A673 (cell line): ENCODE results near the gene SYCE1. TPM values are rescaled to one million over a fixed set of nuclear protein-coding genes. Genes with fewer than 3 reads are reported as not detected.

Experiments used
- BruUV-seq: library from RNA; stranded (reverse); fragments of 400-500 nt; replicated peaks from 2 replicates; lab custom pipeline; 2021; lab: Mats Ljungman, UMichigan
- CTCF ChIA-PET: fragments of 300-600 bp; sonication (Branson Sonifier 250); formaldehyde crosslinking; loops from one replicate; lab custom pipeline; 2022; ENCODE audit warnings: antibody characterized with exemption; lab: Charles Lee
- POLR2A ChIA-PET: fragments of 300-600 bp; sonication (Branson Sonifier 250); formaldehyde crosslinking; loops from one replicate; lab custom pipeline; 2022; ENCODE audit warnings: antibody characterized with exemption; ENCODE audit not compliant: low non-redundant PET; lab: Charles Lee
- DNase-seq: peaks from one replicate; pipeline ENCODE4 v3.0.0-alpha.2; 2015; ENCODE audit warnings: low spot score
- H3K27ac ChIP-seq: fragments of 200-600 bp; sonication (generic); 2 replicates; pipeline ENCODE4 v1.5.1; 2016; ENCODE audit warnings: mixed run types, low read depth, mild to moderate bottlenecking, mixed read lengths, antibody characterized with exemption, low read length; ENCODE audit not compliant: poor library complexity, severe bottlenecking
- H3K27me3 ChIP-seq: fragments of 200-600 bp; sonication (generic); replicated peaks from 2 replicates; pipeline ENCODE4 v1.6.1; 2017; ENCODE audit warnings: mixed run types, low read depth, mild to moderate bottlenecking, mixed read lengths, antibody characterized with exemption, low read length; ENCODE audit not compliant: insufficient read depth, poor library complexity
- H3K36me3 ChIP-seq: fragments of 200-600 bp; sonication (generic); 2 replicates; pipeline ENCODE4 v1.6.1; 2016; ENCODE audit warnings: mixed run types, mild to moderate bottlenecking, mixed read lengths, antibody characterized with exemption, low read length; ENCODE audit not compliant: insufficient read depth, poor library complexity, severe bottlenecking
- H3K4me1 ChIP-seq: fragments of 200-600 bp; sonication (generic); 2 replicates; pipeline ENCODE4 v1.6.1; 2017; ENCODE audit warnings: mixed run types, mild to moderate bottlenecking, mixed read lengths, antibody characterized with exemption, low read length; ENCODE audit not compliant: insufficient read depth, poor library complexity, severe bottlenecking
- H3K4me3 ChIP-seq: fragments of 200-600 bp; sonication (generic); 2 replicates; pipeline ENCODE4 v1.5.1; 2016; ENCODE audit warnings: low read depth, mixed run types, mild to moderate bottlenecking, mixed read lengths, low read length; ENCODE audit not compliant: poor library complexity, severe bottlenecking
- H3K9me3 ChIP-seq: fragments of 200-600 bp; sonication (generic); 2 replicates; pipeline ENCODE4 v1.6.1; 2016; ENCODE audit warnings: mixed run types, low read depth, mild to moderate bottlenecking, mixed read lengths, antibody characterized with exemption, low read length; ENCODE audit not compliant: poor library complexity, severe bottlenecking
- CTCF ChIP-seq: fragments of 300-800, 200-600 bp; sonication (generic); conservative IDR thresholded peaks from 2 replicates; pipeline ENCODE4 v1.5.1; 2017; ENCODE audit warnings: low read depth, mild to moderate bottlenecking, antibody characterized with exemption, low read length, moderate library complexity, mixed read lengths
- EZH2 ChIP-seq: fragments of 200-600 bp; sonication (generic); IDR thresholded peaks from 2 replicates; pipeline ENCODE4 v1.6.1; 2017; ENCODE audit warnings: borderline replicate concordance, low read depth, mild to moderate bottlenecking, mixed read lengths, antibody characterized with exemption, low read length; ENCODE audit not compliant: poor library complexity, severe bottlenecking
- intact Hi-C: fragments of 100-400 bp; cut with micrococcal nuclease; formaldehyde crosslinking; loops from one replicate; pipeline ENCODE4 v1.10.0; 2022; ENCODE audit not compliant: unreplicated experiment
- total RNA-seq: library from RNA; stranded (reverse); gene quantifications from 2 replicates; pipeline ENCODE4 v1.2.3, GENCODE V29; 2021

SYCE1 gene
- total RNA-seq, 1 experiment from 2014 or later = not detected

- H3K4me1 ChIP-seq = no peaks in the 10 kb centered on the region
- no TSS peak for BruUV-seq
- no peaks in the 10 kb centered on the region for H3K9me3 ChIP-seq
- ChIA-PET CTCF (no interaction called here), POLR2A (no interaction called here)
- intact Hi-C loops = no loop called here
- TF ChIP-seq EZH2 (no peak), CTCF (no peak)
- H3K36me3 ChIP-seq = no peaks in the 10 kb centered on the region
- DNase-seq = no peak
- peaks cover 28% of the 10 kb centered on the region for H3K27me3 ChIP-seq
- no peak overlapping the region for H3K4me3 ChIP-seq
- H3K27ac ChIP-seq = no peak overlapping the region
Observed at GRCh38 chr10:133559216-133559615, 6.2 kb downstream of the SYCE1 start.

- no peaks in the 10 kb centered on the region for H3K36me3 ChIP-seq
- ChIA-PET CTCF (no interaction called here), POLR2A (no interaction called here)
- DNase-seq = no peak
- no peaks in the 10 kb centered on the region for H3K4me1 ChIP-seq
- H3K27ac ChIP-seq = no peak overlapping the region
- intact Hi-C loops = no loop called here
- peaks cover 45% of the 10 kb centered on the region for H3K27me3 ChIP-seq
- H3K9me3 ChIP-seq = no peaks in the 10 kb centered on the region
- BruUV-seq = no TSS peak
- TF ChIP-seq CTCF = no peak
- no peak for TF ChIP-seq EZH2
- H3K4me3 ChIP-seq = no peak overlapping the region
Observed at GRCh38 chr10:133557381-133557780, 8.0 kb downstream of the SYCE1 start.

- intact Hi-C loops = no loop called here
- TF ChIP-seq EZH2 = no peak
- TF ChIP-seq CTCF = no peak
- Histone ChIP-seq H3K27ac (no peak overlapping the region), H3K9me3 (no peaks in the 10 kb centered on the region), H3K4me1 (no peaks in the 10 kb centered on the region), H3K27me3 (peaks cover 40% of the 10 kb centered on the region), H3K4me3 (no peak overlapping the region), H3K36me3 (no peaks in the 10 kb centered on the region)
- no peak for DNase-seq
- ChIA-PET POLR2A (no interaction called here), CTCF (interaction anchor here (0.9 kb wide), 1 partner anchor 116 kb away, joined by 3 read pairs; no protein-coding TSS in a partner anchor)
- BruUV-seq = no TSS peak
Observed at GRCh38 chr10:133555521-133555920, 9.9 kb downstream of the SYCE1 start.
